Measurements from ENCODE around the gene NCAN.
A peak's percentile ranks its signal among the peaks of the same experiment; 100 is the strongest.

NCAN gene

GRCh38 chr19:19192078-19192882 lies 19.5 kb upstream of the NCAN start, which contains the start of the genes BORCS8 and RFXANK:
TSS of gene BORCS8 (minus strand) at chr19:19192152. CDS start at chr19:19192117, 35 bp downstream.
TSS of gene RFXANK (plus strand) at chr19:19192258. CDS start at chr19:19193947, 1,689 bp downstream.
- TF ChIP-seq, protein P1, sequence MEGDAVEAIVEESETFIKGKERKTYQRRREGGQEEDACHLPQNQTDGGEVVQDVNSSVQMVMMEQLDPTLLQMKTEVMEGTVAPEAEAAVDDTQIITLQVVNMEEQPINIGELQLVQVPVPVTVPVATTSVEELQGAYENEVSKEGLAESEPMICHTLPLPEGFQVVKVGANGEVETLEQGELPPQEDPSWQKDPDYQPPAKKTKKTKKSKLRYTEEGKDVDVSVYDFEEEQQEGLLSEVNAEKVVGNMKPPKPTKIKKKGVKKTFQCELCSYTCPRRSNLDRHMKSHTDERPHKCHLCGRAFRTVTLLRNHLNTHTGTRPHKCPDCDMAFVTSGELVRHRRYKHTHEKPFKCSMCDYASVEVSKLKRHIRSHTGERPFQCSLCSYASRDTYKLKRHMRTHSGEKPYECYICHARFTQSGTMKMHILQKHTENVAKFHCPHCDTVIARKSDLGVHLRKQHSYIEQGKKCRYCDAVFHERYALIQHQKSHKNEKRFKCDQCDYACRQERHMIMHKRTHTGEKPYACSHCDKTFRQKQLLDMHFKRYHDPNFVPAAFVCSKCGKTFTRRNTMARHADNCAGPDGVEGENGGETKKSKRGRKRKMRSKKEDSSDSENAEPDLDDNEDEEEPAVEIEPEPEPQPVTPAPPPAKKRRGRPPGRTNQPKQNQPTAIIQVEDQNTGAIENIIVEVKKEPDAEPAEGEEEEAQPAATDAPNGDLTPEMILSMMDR (IDR thresholded peaks at IDR 0.05) = no peak
- peak; percentile 99 for DNase-seq
- peak within 1 kb of the TSS; percentile 98 for H3K4me3 Mint-ChIP-seq
- H3K27me3 Mint-ChIP-seq (ENCODE audit: low read depth, poor library complexity) = no peaks in the 10 kb centered on the region
- H3K9me3 Mint-ChIP-seq = no peaks in the 10 kb centered on the region
- H3K27ac Mint-ChIP-seq = peak within 1 kb of the TSS; percentile 99
- H3K4me1 Mint-ChIP-seq = peaks cover 42% of the 10 kb centered on the region
- H3K36me3 Mint-ChIP-seq (ENCODE audit: low read depth) = peaks cover 11% of the 10 kb centered on the region

DNA sequence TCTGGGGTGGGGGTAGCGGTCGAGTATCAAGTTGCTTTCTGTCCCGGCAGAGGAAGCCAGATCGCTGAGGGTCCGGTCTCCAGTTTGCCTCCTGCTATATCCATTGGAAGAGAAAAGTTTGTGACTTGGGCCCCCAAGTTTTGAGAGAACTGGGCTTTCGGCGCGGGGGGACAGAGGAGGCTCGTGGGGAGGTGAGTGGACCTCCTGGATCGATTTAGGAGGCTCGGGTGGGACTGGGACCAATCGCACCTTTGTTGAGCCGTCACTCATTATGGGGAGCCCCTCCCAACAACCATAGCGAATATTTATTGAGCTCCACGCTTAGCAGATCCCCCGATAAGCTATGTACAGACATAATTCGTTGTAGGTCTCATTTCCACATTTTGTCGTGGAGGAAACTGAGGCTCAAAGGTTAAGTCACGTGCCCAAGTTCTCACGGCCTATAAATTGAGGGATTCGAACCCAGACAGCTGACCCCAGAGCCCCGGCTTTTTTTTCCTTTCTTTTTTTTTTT lies 18.8 kb upstream of the NCAN start:
- H3K4me1 Mint-ChIP-seq = peaks cover 42% of the 10 kb centered on the region

DNA sequence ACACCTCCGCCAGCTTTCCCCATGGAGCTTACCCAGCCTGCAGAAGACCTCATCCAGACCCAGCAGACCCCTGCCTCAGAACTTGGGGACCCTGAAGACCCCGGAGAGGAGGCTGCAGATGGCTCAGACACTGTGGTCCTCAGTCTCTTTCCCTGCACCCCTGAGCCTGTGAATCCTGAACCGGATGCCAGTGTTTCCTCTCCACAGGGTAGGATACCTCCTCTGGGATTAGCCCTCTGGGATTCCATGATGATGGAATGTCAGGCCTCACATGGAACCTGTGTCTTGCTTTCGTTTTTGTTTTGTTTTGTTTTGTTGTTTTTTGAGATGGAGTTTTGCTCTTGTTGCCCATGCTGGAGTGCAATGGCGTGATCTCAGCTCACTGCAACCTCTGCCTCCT lies 17.8 kb upstream of the NCAN start:
- Mint-ChIP-seq H3K9me3 (no peaks in the 10 kb centered on the region), H3K36me3 (ENCODE audit: low read depth) (peaks cover 24% of the 10 kb centered on the region), H3K4me1 (peaks cover 42% of the 10 kb centered on the region), H3K27me3 (ENCODE audit: low read depth, poor library complexity) (no peaks in the 10 kb centered on the region), H3K4me3 (peak overlapping the region; percentile 98), H3K27ac (peak overlapping the region; percentile 16)
- TF ChIP-seq, protein P1 (IDR thresholded peaks at IDR 0.05) = no peak
- no peak for DNase-seq

More for the DNA sequence above, 18.8 kb upstream of the NCAN start:
- H3K36me3 Mint-ChIP-seq (ENCODE audit: low read depth) = peaks cover 15% of the 10 kb centered on the region
- H3K27me3 Mint-ChIP-seq (ENCODE audit: low read depth, poor library complexity) = no peaks in the 10 kb centered on the region
- no peak for DNase-seq
- H3K9me3 Mint-ChIP-seq = no peaks in the 10 kb centered on the region
- H3K4me3 Mint-ChIP-seq = peak overlapping the region; percentile 98
- TF ChIP-seq, protein P1 (IDR thresholded peaks at IDR 0.05) = no peak
- peak overlapping the region; percentile 69 for H3K27ac Mint-ChIP-seq

DNA sequence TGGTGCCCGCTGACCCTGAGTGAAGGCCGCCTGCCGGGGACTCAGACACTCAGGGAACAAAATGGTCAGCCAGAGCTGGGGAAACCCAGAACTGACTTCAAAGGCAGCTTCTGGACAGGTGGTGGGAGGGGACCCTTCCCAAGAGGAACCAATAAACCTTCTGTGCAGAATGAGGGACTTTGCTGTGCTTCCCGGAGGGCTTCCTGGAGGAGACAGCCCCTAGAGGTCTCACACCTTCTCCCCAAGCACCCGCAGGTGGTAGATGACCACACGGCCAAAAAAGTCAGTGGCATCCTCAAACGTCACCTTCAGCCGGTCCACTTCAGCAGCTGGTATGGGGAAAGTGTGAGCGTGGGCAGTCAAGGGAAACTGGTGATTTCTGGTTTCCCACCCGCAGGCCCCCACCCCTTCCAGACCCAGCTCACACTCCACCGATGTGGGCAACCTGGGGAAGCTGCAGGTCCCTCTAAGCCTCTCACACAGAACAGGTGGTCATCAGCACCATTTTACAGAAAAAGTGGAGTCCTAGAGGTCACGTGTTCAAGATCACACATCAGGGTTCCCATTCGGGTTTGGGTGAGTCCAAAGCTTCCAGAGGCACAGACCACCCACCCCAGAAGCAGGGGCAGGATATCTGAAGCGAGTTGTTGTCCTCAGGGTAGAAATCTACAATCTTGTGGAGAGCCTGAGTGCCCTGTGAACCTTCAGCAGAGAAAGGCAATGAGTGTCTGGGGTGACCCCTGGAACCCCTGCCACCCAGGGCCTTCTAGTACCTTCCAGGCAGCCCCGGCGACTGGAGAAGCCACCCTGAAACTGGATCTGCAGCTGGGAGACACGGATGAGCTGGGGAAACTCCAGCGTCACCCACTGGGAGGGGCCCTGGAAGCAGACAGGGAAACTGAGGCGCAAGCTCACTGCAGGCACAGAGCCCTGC lies 9.8 kb upstream of the NCAN start:
- H3K4me3 Mint-ChIP-seq = peak overlapping the region; percentile 88
- peaks cover 14% of the 10 kb centered on the region for H3K4me1 Mint-ChIP-seq
- H3K27ac Mint-ChIP-seq = peak overlapping the region; percentile 90
- TF ChIP-seq, protein P1 (IDR thresholded peaks at IDR 0.05) = no peak
- DNase-seq = no peak
- peaks cover 3% of the 10 kb centered on the region for H3K9me3 Mint-ChIP-seq
- peaks cover 39% of the 10 kb centered on the region for H3K27me3 Mint-ChIP-seq (ENCODE audit: low read depth, poor library complexity)
- H3K36me3 Mint-ChIP-seq (ENCODE audit: low read depth) = peaks cover 34% of the 10 kb centered on the region

DNA sequence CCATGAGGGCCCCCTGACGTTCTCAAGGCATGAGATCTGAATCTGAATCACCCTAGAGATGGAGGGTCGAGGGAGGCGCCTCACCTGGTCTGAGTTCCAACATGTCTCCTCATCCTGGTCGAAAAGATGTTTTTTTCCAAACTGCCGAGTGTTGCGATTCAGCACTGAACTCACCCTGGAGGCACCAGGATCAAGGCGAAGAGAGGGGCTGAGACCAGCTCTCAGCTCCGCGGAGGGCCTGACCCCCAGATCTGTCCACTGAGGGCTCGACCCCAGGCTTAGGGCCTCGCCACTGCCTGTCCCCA lies 9.1 kb upstream of the NCAN start:
- TF ChIP-seq, protein P1 (IDR thresholded peaks at IDR 0.05) = no peak
- H3K36me3 Mint-ChIP-seq (ENCODE audit: low read depth) = peaks cover 34% of the 10 kb centered on the region
- H3K27me3 Mint-ChIP-seq (ENCODE audit: low read depth, poor library complexity) = peaks cover 46% of the 10 kb centered on the region
- no peak for DNase-seq
- no peak overlapping the region for H3K27ac Mint-ChIP-seq
- peak overlapping the region; percentile 88 for H3K4me3 Mint-ChIP-seq
- peaks cover 14% of the 10 kb centered on the region for H3K4me1 Mint-ChIP-seq
- H3K9me3 Mint-ChIP-seq = peaks cover 3% of the 10 kb centered on the region
